Activated B cell treated with CpG ODN at 0.5 μM for 24 hours (primary cell): ENCODE measurements around the gene C19orf25. TPM values are rescaled to one million over a fixed set of nuclear protein-coding genes. Genes with fewer than 3 reads are reported as not detected.

Source experiments
- ATAC-seq: fragments of 200-7000 bp; cut with Tn5 transposase; one replicate; pipeline ENCODE4 v1.10.0; 2021; ENCODE audit warnings: low read depth, mild to moderate bottlenecking, moderate library complexity
- CTCF ChIA-PET: fragments of 350-600 bp; sonication (Branson Sonifier 250); formaldehyde crosslinking; loops from one replicate; lab custom pipeline; 2021; ENCODE audit warnings: antibody characterized with exemption; lab: Charles Lee
- POLR2A ChIA-PET: fragments of 350-600 bp; sonication (Branson Sonifier 250); formaldehyde crosslinking; loops from one replicate; lab custom pipeline; 2021; ENCODE audit warnings: antibody characterized with exemption; lab: Charles Lee
- DNase-seq: peaks from one replicate; pipeline ENCODE4 v3.0.0; 2022
- H3K27ac Mint-ChIP-seq: one replicate; pipeline ENCODE4 v1.8.0; 2020; ENCODE audit warnings: mixed read lengths
- H3K27me3 Mint-ChIP-seq: one replicate; pipeline ENCODE4 v1.8.0; 2021; ENCODE audit warnings: mixed read lengths
- H3K36me3 Mint-ChIP-seq: one replicate; pipeline ENCODE4 v1.8.0; 2021; ENCODE audit warnings: low read depth, mixed read lengths
- H3K4me1 Mint-ChIP-seq: one replicate; pipeline ENCODE4 v1.8.0; 2021; ENCODE audit warnings: mixed read lengths
- H3K4me3 Mint-ChIP-seq: one replicate; pipeline ENCODE4 v1.8.0; 2020; ENCODE audit warnings: mild to moderate bottlenecking, mixed read lengths
- H3K9me3 Mint-ChIP-seq: one replicate; pipeline ENCODE4 v1.8.0; 2020; ENCODE audit warnings: mixed read lengths
- CTCF ChIP-seq: fragments of 200-600 bp; IDR thresholded peaks from one replicate; pipeline ENCODE4 v1.8.0; 2022; ENCODE audit warnings: antibody characterized with exemption, mild to moderate bottlenecking
- intact Hi-C: fragments of 100-400 bp; cut with micrococcal nuclease; formaldehyde crosslinking; loops from one replicate; pipeline ENCODE4 v1.15.1; 2024
- total RNA-seq: library from RNA; stranded (reverse); gene quantifications from 2 replicates; pipeline ENCODE4 v1.2.3, GENCODE V29; 2022

The C19orf25 gene
- total RNA-seq, 1 donor from 2014 or later: 55.7 TPM

DNA sequence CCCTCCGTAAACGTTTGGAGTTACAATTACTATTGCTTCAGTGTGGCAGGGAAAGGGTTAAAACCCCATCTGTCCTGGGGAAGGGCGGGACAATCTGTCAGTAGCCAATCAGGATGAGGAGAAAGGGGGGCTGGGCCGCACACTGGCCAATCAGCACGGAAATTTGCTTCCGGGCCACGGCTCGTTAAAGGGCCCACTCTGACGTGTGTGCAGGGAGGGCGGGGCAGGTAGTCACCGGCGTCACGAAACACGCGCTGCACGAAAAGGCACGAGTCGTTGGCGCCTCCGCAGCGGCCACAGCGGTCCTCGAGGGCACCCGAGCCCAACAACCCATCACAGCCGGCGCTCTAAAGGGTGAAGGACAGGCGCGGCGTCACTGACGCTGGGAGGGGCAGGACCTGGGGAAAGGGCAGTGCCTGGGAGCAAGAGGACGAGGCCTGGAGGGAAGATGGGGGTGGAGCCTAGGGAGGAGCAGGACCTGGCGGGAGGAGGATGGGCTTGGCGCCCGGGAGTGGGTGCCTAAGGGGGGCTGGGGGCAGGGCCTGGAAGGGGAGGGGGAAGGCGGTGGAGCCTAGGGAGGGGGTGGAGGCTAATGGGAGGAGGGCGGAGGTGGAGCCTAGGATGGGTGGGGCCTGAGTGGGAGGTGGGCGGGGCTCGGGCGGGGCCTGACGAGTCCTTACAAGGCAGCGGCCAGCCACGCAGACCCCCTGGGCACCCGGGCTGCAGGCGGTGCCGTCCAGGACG lies 28.9 kb upstream of the C19orf25 start:
- peak overlapping the region; percentile 80 for H3K27ac Mint-ChIP-seq
- ATAC-seq (peak; percentile 89), DNase-seq (peak; percentile 72)
- ChIA-PET POLR2A (interaction anchor here (0.7 kb wide), 1 partner anchor 125 kb away, joined by 3 read pairs; no protein-coding TSS in a partner anchor), CTCF (no interaction called here)
- no peaks in the 10 kb centered on the region for H3K9me3 Mint-ChIP-seq
- peak overlapping the region; percentile 80 for H3K4me3 Mint-ChIP-seq
- peaks cover 14% of the 10 kb centered on the region for H3K4me1 Mint-ChIP-seq
- TF ChIP-seq CTCF: no peak
- no peaks in the 10 kb centered on the region for H3K36me3 Mint-ChIP-seq
- H3K27me3 Mint-ChIP-seq: peaks cover 39% of the 10 kb centered on the region
- intact Hi-C loops: loop anchor here (1.0 kb wide), 2 partner anchors 18 to 29 kb away; partner anchors contain the start of genes C19orf25 and PCSK4

DNA sequence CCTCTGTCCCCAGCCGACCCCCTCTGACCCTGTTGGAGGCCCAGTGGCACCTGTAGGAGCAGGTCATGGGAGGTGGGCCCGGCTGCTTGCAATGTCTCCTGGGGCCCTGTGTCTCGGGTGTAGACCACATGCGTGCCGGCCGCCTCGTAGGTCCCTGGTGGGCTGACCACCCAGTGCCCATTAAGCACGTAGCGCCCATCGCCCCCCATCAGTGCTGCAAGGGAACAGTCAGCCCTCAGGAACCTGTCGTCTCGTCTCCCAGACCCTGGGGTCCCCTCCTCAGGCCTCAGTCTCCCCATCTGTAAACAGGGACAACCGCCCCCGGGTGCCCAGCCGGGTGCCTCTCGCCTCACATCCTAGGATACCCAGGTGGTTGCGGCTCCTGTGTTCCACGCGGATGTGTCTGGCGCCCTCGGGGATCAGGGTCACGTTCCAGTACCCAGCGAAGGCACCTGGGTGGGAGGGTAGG lies 28.2 kb upstream of the C19orf25 start:
- DNase-seq (no peak), ATAC-seq (no peak)
- no peak overlapping the region for H3K27ac Mint-ChIP-seq
- POLR2A ChIA-PET: interaction anchor here (0.5 kb wide), 1 partner anchor 293 kb away, joined by 11 read pairs; no protein-coding TSS in a partner anchor
- no peaks in the 10 kb centered on the region for H3K36me3 Mint-ChIP-seq
- H3K27me3 Mint-ChIP-seq: peaks cover 42% of the 10 kb centered on the region
- H3K4me3 Mint-ChIP-seq: no peak overlapping the region
- no peaks in the 10 kb centered on the region for H3K9me3 Mint-ChIP-seq
- intact Hi-C loops: loop anchor here (1.0 kb wide), 1 partner anchor 17 kb away; the partner anchor contains the start of gene PCSK4
- peaks cover 9% of the 10 kb centered on the region for H3K4me1 Mint-ChIP-seq
- CTCF ChIA-PET: no interaction called here
- TF ChIP-seq CTCF: no peak

DNA sequence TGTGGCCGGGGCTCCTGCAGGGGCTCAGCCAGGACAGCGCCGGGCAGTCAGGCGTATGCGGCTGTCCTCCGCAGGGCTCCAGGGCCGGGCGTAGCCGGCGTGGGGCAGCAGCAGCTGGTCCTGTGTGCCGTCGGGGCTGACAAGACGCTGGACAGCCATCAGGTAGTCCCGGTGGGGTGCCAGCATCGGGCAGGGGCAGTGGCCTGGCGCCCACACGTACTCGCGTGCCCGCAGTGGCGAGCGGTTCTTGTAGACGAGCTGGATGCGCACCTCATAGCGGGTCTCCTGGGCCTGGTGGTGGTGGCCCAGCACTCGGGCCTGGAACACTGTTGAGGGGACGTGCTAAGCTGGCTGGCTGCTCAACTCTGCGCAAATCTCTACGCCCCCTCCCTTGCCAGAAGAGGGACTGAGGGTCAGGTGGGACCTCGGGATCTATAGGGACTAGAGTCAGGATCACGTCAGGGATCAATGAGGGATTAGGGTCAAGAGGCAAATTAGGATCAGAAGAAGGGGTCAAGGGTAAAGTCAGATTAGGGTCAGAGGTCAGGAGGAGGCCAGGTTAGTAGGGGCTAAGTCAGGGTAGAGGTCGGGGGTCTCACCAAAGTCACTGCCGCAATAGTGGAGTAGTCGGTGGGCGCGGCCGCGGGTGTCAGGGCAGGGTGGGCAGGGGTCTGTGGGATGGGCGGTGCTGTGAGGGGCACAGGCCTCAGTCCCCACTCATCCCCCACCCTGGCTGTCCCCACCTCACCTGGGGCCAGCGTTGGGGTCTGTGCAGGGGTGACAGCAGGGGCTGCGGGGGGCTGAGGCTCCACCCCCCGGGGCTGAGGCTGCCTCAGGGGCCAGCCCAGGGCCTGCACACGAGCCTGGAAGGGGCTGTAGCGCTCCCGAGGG lies 27.2 kb upstream of the C19orf25 start:
- peaks cover 39% of the 10 kb centered on the region for H3K27me3 Mint-ChIP-seq
- intact Hi-C loops: no loop called here
- no peak for TF ChIP-seq CTCF
- CTCF ChIA-PET: interaction anchor here (1.1 kb wide), 1 partner anchor 40 kb away, joined by 3 read pairs; no protein-coding TSS in a partner anchor
- ATAC-seq (no peak), DNase-seq (no peak)
- H3K4me1 Mint-ChIP-seq: peaks cover 9% of the 10 kb centered on the region
- H3K36me3 Mint-ChIP-seq: no peaks in the 10 kb centered on the region
- POLR2A ChIA-PET: interaction anchor here (0.6 kb wide), 1 partner anchor 82 kb away, joined by 12 read pairs; no protein-coding TSS in a partner anchor
- no peaks in the 10 kb centered on the region for H3K9me3 Mint-ChIP-seq
- no peak overlapping the region for H3K27ac Mint-ChIP-seq
- no peak overlapping the region for H3K4me3 Mint-ChIP-seq

GRCh38 chr19:1505012-1505411 lies 26.0 kb upstream of the C19orf25 start:
- H3K9me3 Mint-ChIP-seq: no peaks in the 10 kb centered on the region
- ATAC-seq (no peak), DNase-seq (no peak)
- no peak overlapping the region for H3K4me3 Mint-ChIP-seq
- ChIA-PET POLR2A (no interaction called here), CTCF (interaction anchor here (1.1 kb wide), 1 partner anchor 41 kb away, joined by 3 read pairs; no protein-coding TSS in a partner anchor)
- peaks cover 9% of the 10 kb centered on the region for H3K4me1 Mint-ChIP-seq
- no peak for TF ChIP-seq CTCF
- H3K27ac Mint-ChIP-seq: no peak overlapping the region
- peaks cover 35% of the 10 kb centered on the region for H3K27me3 Mint-ChIP-seq
- H3K36me3 Mint-ChIP-seq: no peaks in the 10 kb centered on the region
- intact Hi-C loops: no loop called here
